ENCODE measurements around the gene HOXC5.

GRCh38 chr12:53998900-53999236 is 34.0 kb upstream of the HOXC5 start:
- peak in 1 of 5 experiments; percentile 1 for TF ChIP-seq CTCF (IDR thresholded peaks at IDR 0.05 in 4 of 5, conservative IDR thresholded peaks at IDR 0.05 in 1 of 5)
- no peak for TF ChIP-seq POLR2A (IDR thresholded peaks at IDR 0.05)
